SW 1271 (cell line): ENCODE measurements around the gene APOL4.
"Not testable (repeated sequence)": the region's sequence is repeated elsewhere in the genome, so short reads cannot be mapped to it uniquely, and the experiment has no call there.

Experiments
- DNase-seq, 2 experiments: peaks; one replicate each; lab custom pipeline; 2025; lab: John Stamatoyannopoulos, UW

APOL4 gene

DNA sequence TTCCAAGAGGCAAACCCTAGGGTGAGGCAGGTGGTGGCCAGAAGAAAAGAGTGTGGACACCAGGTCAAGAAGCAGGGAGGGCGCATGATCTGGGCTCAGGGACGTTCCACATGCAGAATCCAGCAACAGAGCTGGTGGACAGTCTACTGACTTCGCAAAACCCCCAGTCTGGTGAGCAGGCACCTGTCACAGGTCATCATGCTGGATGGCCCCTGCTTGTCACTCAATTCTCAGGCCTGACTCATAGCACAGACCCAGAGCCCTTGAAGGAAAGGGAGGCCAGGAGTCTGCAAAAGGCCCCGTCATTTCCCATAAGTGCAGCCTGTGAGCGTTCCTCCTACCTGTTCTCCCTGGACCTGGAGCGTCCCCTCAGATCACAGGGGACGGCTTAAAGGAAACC, 18.2 kb downstream of the APOL4 start:
- no peak for DNase-seq

GRCh38 chr22:36182857-36183256, 18.8 kb downstream of the APOL4 start:
- no peak for DNase-seq

GRCh38 chr22:36182056-36182455, 19.6 kb downstream of the APOL4 start:
- DNase-seq = no peak

GRCh38 chr22:36180928-36181327, 20.7 kb downstream of the APOL4 start:
- no peak for DNase-seq

DNA sequence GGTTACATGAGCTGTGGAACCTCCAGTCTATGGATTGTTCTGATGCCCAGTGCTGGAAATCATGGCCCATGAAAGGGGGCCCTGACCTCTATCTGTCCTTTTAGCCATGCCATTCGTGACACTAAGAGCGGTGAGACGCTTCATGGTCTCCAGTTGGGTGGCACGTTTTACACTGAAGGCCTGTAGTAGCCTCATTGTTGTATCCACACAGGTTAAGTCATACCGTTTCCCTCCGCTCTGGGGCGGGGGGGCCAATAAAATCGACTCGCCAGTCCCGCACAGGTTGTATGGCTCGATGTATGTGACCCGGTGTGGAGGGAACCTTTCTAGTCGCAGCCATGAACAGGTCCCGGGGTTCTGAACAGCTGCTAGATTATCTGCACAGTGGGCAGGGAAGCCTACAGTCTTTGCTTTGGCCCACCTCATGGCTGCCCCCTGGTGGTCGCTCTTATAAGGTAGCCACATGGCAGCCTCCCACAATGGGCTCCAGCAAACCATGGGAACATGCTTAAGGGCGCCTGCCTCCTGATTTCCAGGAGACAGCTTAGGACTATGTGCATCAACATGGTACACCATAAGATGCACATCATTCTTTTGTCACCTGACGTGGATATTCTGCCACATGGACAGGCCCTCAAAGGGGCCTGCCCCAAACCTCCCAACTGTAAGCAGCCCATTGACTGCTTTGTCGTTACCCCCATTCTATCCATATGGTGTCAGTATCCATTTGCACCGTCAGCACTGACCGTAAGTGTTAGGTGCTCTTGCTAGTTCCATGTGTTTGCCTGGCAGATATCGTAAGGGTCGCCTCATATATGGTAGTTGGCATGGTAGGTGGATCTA, 21.4 kb downstream of the APOL4 start:
- peak in 1 of 2 experiments; percentile 26 for DNase-seq

GRCh38 chr22:36177160-36177559, 24.4 kb downstream of the APOL4 start:
- DNase-seq = no peak

- no peak for DNase-seq
Measured at GRCh38 chr22:36175892-36176291, 25.7 kb downstream of the APOL4 start.

GRCh38 chr22:36171941-36172340, 29.7 kb downstream of the APOL4 start:
- no peak for DNase-seq

DNA sequence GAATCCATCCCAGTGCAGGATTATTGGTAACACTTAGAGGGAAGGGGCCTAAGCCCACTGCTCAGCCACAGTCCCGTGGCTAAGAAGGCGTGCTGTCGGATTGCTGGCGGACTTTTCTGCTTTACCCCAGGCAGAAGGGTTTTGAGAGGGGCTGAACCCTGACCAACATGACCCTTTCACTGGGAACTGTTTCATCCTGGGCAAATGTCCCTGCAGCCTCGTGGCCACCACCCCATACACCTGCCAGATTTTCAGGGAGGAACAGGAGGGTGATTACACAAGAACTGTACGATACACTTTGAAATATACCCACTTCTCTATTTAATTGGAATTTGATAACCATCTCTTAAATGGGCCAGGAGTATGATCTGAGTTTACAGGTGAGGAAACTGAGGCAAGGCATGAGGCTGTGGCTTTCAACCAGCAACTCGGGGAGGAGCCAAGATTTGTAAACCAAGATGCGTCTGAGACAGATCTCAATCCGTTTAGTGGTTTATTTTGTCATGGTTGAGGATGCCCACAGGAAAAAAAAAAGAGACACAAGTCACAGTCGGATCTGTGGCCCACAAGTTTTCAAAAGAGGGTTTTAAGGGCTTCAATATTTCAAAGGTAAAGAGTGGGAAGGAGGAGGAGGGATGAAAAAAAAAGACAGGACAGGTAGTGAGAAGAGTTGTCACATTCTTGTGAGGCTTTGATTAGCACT, 34.9 kb downstream of the APOL4 start:
- no peak for DNase-seq

GRCh38 chr22:36166086-36166485, 35.5 kb downstream of the APOL4 start:
- no peak for DNase-seq

- DNase-seq = no peak
Measured at GRCh38 chr22:36165141-36165540, 36.5 kb downstream of the APOL4 start.

GRCh38 chr22:36164621-36165020, 37.0 kb downstream of the APOL4 start:
- DNase-seq = no peak

DNA sequence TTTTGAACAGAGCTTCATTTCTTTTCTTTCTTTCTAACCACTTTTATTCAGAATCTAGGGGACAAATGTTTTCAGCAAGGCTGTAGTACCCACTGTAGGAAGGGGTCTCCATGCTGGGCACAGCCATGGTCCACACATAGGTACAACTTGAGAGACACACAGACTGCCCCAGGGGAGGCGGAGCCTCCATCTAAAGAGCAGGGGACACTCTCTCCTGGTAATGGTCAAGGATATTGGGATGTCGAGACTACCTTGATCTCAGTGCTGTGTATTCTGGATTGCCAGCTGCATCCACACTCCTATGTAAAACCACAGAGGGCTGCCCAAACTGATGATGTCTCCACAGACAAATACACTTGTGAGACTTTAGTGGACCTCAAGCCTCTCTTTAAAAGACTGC, 38.1 kb downstream of the APOL4 start:
- no peak for DNase-seq

DNA sequence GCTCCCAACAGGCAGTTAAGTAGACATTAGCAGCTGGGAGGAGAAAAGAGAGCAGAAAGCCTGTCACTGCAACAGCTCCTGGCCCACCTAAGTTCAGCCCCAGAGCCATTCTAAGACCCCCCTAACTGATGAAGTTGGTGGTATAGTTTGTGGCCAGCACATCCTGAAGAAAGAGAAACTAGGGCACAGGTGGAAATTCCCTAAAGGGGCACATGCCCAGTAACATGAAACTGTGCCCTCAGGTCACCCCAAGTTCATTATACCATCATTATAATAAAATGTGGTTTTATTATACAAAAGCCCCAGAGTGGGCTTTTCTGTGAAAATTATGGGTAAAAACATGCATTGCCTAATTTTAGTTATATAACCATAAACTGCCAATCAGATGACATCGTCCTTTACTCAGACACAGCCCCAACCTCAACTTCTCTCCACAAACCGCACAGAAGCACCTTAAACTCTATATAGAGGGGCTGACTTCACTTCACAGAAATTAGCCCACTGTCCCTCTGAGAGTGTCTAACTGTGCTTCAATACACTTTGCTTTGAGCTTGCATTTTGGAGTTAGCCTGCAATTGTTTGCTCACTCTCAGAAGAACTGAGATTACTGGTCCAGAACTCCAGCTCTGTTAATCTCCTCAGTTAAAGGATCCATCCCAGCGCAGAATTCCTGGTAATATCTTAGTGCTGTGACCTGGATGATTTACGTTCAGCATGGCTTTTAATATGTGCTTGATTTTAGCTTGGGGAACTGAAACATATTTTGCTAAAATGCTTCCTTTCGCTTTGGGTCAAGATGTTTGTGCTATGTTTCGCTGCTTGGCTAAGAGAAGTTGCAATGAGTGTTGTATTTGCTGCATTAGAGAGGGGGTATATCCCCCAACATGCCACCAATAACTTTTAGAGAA, 39.2 kb downstream of the APOL4 start:
- no peak for DNase-seq

DNA sequence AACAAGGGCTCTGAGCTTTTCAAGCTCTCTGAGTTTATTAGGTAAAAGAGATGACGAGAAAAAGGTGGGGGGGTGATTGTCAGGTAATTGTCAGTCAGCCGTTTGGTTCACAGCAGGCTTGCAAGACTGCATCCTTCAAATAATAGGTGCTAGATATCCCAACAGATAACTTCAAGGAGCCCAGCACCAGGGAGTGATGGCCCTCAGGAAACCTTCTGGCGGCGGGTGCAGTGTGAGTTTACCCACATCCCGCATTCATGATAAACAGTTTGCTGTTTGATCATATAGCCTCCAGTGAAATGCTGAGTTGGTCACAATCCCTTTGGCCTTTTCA, 39.8 kb downstream of the APOL4 start:
- not testable (repeated sequence) for DNase-seq

GRCh38 chr22:36160499-36160942, 41.1 kb downstream of the APOL4 start, which contains the start of gene APOL3:
APOL3 (minus strand) TSS chr22:36160755; CDS start chr22:36149055, 11,700 bp downstream.
- no peak for DNase-seq

- peak in 1 of 2 experiments; percentile 41 for DNase-seq
Measured at GRCh38 chr22:36156515-36157419, 44.8 kb downstream of the APOL4 start.

- DNase-seq = no peak
Measured at GRCh38 chr22:36156119-36156514, 45.5 kb downstream of the APOL4 start.

- DNase-seq = no peak
Measured at GRCh38 chr22:36155702-36156101, 45.9 kb downstream of the APOL4 start.

- DNase-seq = no peak
Measured at GRCh38 chr22:36154423-36154945, 47.1 kb downstream of the APOL4 start.
